Muscle layer of duodenum (tissue), 2 donors: Measurements from ENCODE around the gene PIGM.

Experiments used
- H3K27ac ChIP-seq: one replicate; pipeline ENCODE4 v1.7.0; 2013; ENCODE audit warnings: mild to moderate bottlenecking, low read length
- H3K27me3 ChIP-seq: one replicate; pipeline ENCODE4 v1.7.0; 2013; ENCODE audit warnings: low read depth, mild to moderate bottlenecking, control low read depth, low read length
- H3K36me3 ChIP-seq, 2 donors: one replicate each; pipeline ENCODE4 v1.7.0; 2013; ENCODE audit warnings: low read length in 2 of 2, control low read depth in 1 of 2, mild to moderate bottlenecking in 1 of 2; ENCODE audit not compliant: insufficient read depth in 2 of 2, control insufficient read depth in 1 of 2
- H3K4me1 ChIP-seq, 2 donors: one replicate each; pipeline ENCODE4 v1.7.0; 2013; ENCODE audit warnings: low read length in 2 of 2, mild to moderate bottlenecking in 2 of 2, control low read depth in 1 of 2, moderate library complexity in 1 of 2; ENCODE audit not compliant: insufficient read depth in 2 of 2, control insufficient read depth in 1 of 2
- H3K4me3 ChIP-seq, 2 donors: one replicate each; pipeline ENCODE4 v1.7.0; 2013; ENCODE audit warnings: low read length in 2 of 2, low read depth in 1 of 2, mild to moderate bottlenecking in 1 of 2
- H3K9me3 ChIP-seq, 2 donors: one replicate each; pipeline ENCODE4 v1.7.0; 2013; ENCODE audit warnings: low read length in 2 of 2, control low read depth in 1 of 2, mild to moderate bottlenecking in 1 of 2; ENCODE audit not compliant: control insufficient read depth in 1 of 2
- donor health status: healthy.

PIGM gene

GRCh38 chr1:160018347-160018746, 13.4 kb downstream of the PIGM start:
- H3K27ac ChIP-seq = no peak overlapping the region
- H3K4me3 ChIP-seq = no peak overlapping the region
- H3K36me3 ChIP-seq = no peaks in the 10 kb centered on the region
- no peaks in the 10 kb centered on the region for H3K27me3 ChIP-seq
- H3K9me3 ChIP-seq = no peaks in the 10 kb centered on the region
- H3K4me1 ChIP-seq = peaks cover under 1 to 4% of the 10 kb centered on the region in 2 donors

DNA sequence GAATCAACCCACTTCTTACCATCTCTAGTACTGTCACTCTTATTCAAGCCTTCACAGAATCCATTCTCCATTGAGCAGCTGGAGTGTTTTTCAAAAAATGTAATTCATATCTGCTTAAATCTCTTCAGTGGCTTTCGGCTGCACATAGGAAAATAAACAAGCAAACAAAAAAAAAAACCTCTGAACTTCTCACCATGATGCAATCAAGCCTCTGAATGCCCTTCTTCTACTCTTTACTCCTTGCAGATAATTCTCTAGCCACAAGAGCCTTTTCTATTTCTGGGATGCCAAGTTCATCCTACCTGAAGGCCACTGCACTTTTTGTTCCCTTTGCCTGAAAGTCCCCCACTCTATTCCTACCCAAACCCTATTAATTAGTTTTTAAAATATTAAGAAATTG, 14.2 kb downstream of the PIGM start:
- Histone ChIP-seq H3K4me1 (peaks cover 0 to 4% of the 10 kb centered on the region in 2 donors), H3K27me3 (no peaks in the 10 kb centered on the region), H3K9me3 (no peaks in the 10 kb centered on the region), H3K27ac (no peak overlapping the region), H3K36me3 (no peaks in the 10 kb centered on the region), H3K4me3 (no peak overlapping the region)

DNA sequence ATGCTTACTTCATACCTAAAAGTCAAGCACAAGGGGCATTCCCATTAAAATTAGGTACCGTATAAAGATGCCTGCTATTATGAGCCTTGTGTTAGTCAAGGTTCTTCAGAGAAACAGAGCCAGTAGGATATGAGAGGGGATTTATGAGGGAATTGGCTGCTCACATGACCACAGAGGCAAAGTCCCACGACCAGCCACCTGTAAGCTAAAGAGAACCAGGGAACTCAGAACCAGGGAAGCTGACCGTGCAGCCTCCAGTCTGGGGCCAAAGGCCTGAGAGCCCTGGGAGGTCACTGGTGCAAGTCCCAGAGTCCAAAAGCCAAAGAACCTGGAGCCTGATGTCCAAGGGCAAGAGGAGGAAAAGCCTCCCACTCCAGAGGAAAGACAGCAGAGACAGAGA, 20.0 kb downstream of the PIGM start:
- peaks cover 3% of the 10 kb centered on the region for H3K27me3 ChIP-seq
- no peak overlapping the region for H3K27ac ChIP-seq
- no peaks in the 10 kb centered on the region for H3K4me1 ChIP-seq
- H3K36me3 ChIP-seq = no peaks in the 10 kb centered on the region
- H3K9me3 ChIP-seq = no peaks in the 10 kb centered on the region
- no peak overlapping the region for H3K4me3 ChIP-seq

- Histone ChIP-seq H3K27ac (no peak overlapping the region), H3K9me3 (no peaks in the 10 kb centered on the region), H3K4me3 (no peak overlapping the region), H3K4me1 (no peaks in the 10 kb centered on the region), H3K27me3 (peaks cover 3% of the 10 kb centered on the region), H3K36me3 (no peaks in the 10 kb centered on the region)
Observed at GRCh38 chr1:160009801-160010200, 22.0 kb downstream of the PIGM start.

DNA sequence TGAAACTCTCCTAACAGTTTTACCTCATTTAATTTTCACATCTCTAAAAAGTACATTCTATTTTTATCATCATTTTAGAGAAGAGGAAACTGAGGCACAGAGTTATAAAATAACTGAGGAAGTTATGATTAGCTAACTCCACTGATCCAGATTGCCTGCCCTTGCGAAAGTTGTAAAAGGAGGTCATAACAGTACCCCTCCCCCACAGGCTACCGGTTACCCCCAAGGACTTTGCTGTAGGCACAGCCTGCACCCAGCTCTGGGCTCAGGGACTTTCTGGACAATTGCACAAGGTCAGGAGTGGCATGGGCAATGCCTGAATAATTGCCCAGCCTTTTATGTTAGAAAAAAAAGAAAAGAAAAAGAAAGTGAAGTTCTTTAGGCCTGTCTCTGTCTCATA, 22.7 kb downstream of the PIGM start:
- no peaks in the 10 kb centered on the region for H3K4me1 ChIP-seq
- H3K4me3 ChIP-seq = no peak overlapping the region
- H3K9me3 ChIP-seq = no peaks in the 10 kb centered on the region
- H3K27me3 ChIP-seq = peaks cover 3% of the 10 kb centered on the region
- no peaks in the 10 kb centered on the region for H3K36me3 ChIP-seq
- no peak overlapping the region for H3K27ac ChIP-seq

DNA sequence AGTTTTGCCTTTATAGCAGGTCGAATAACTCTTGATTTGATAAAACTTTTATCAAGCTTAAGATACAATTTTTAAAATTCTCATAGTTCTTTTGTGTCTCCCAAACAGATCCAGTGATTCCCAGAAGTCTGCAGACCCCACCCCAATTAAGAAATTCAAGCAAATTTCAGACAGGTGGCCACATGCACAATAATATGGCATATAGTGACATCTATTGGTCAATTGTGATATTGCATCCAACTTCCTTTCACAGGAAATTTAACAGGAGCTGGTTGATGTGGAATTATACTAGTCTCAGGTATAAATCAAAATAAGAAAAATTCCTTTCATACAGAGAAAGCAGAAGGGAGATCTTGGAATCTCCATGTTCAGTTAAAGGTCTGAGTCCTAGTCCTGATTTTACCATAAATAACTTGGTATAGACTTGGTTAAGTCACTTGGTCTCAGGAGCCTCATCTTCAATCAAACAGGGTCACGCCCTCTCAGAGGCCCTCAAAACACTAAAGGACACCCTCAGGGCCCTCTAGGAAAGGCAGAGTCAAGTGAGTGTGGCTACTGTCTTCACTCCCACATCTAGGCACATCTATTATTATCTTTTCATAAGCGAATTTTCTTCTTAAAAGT, 24.1 kb downstream of the PIGM start:
- peaks cover 3% of the 10 kb centered on the region for H3K27me3 ChIP-seq
- no peak overlapping the region for H3K4me3 ChIP-seq
- no peaks in the 10 kb centered on the region for H3K9me3 ChIP-seq
- no peaks in the 10 kb centered on the region for H3K36me3 ChIP-seq
- no peaks in the 10 kb centered on the region for H3K4me1 ChIP-seq
- no peak overlapping the region for H3K27ac ChIP-seq

- Histone ChIP-seq H3K4me3 (no peak overlapping the region), H3K4me1 (no peaks in the 10 kb centered on the region), H3K36me3 (no peaks in the 10 kb centered on the region), H3K27ac (no peak overlapping the region), H3K9me3 (no peaks in the 10 kb centered on the region), H3K27me3 (no peaks in the 10 kb centered on the region)
Observed at GRCh38 chr1:160006312-160006940, 25.4 kb downstream of the PIGM start.

DNA sequence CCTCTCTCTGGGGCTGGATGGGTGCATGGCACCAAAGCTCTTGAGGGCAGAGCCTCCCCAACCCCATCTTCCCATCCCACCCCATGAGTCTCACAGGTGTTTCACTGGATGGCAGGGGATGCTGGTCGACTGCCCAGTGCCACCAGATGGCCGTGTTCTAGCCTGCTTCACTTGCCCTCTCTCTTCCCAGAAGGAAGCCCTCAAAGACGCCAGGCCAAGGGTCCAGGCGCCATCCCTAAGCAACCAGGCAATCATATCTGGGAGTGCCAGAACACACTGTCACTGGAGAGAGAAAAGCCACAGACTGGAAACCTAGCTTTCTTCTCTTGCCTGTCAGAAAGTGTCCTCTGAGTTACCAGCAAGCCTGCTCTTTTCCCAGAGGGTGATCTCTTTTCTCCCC, 26.7 kb downstream of the PIGM start:
- Histone ChIP-seq H3K4me1 (no peaks in the 10 kb centered on the region), H3K27me3 (no peaks in the 10 kb centered on the region), H3K4me3 (no peak overlapping the region), H3K36me3 (no peaks in the 10 kb centered on the region), H3K27ac (no peak overlapping the region), H3K9me3 (no peaks in the 10 kb centered on the region)

DNA sequence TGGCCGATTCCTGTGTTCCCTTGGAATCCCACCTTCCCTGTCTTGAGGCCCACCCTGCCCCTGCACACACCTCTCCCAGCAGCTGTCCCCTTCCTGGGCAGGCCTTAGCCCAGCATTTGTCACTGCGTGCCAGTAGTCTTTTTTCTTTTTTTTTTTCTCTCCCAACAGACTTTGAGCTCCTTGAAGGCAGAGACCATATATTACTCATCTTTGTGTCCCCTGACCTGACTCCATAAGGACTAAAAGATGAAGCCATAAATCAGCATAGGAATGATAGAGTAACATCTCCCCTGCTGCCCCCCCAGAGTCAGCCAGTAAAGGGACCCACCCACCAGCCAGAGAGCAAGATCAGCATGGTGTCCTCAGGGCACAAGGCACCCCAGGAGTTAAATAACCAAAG, 27.4 kb downstream of the PIGM start:
- Histone ChIP-seq H3K9me3 (no peaks in the 10 kb centered on the region), H3K27ac (no peak overlapping the region), H3K4me3 (no peak overlapping the region), H3K4me1 (no peaks in the 10 kb centered on the region), H3K36me3 (no peaks in the 10 kb centered on the region), H3K27me3 (no peaks in the 10 kb centered on the region)

DNA sequence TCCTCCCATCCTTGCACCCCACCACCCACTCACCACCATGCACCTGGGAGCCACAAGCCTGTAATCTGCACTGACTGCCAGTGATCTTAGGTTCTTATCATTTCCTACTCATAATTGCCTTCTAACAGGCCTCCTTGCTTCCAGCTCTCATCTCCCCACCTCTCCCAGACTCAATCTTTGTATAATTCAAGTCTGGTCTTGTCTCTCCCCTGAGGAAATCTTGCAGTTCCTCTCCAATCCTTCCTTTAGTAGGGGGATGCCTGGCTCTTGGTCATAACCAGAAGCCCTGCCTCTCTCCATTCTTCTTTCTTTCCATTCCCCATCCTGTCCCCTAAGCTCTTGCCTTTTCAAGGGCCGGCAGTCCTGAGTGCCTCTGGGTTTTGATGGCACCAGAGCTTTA, 27.8 kb downstream of the PIGM start:
- H3K4me1 ChIP-seq = no peaks in the 10 kb centered on the region
- H3K27me3 ChIP-seq = no peaks in the 10 kb centered on the region
- H3K27ac ChIP-seq = no peak overlapping the region
- H3K9me3 ChIP-seq = no peaks in the 10 kb centered on the region
- H3K4me3 ChIP-seq = no peak overlapping the region
- H3K36me3 ChIP-seq = no peaks in the 10 kb centered on the region

DNA sequence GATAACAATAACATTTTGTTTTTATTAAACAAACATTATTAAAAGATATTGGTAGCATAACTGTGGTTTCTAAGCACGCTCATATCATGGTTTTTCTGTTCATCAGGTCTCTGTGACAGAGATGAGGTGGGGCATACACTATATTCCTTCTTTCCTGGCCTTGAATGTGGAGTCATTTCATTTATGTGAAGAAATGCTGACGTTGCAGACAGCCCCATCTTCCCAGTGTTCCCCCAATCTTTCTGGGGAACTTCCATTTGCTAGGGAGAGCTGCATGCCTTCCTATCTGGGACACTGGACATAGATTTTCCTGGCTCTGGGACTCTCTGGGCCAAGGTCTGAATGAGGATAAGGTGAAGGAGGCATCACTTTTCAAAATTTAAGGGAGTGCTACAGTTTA, 30.4 kb downstream of the PIGM start:
- H3K36me3 ChIP-seq = no peaks in the 10 kb centered on the region
- no peaks in the 10 kb centered on the region for H3K4me1 ChIP-seq
- no peak overlapping the region for H3K4me3 ChIP-seq
- H3K27ac ChIP-seq = no peak overlapping the region
- H3K27me3 ChIP-seq = no peaks in the 10 kb centered on the region
- H3K9me3 ChIP-seq = no peaks in the 10 kb centered on the region

- Histone ChIP-seq H3K27ac (no peak overlapping the region), H3K9me3 (no peaks in the 10 kb centered on the region), H3K27me3 (no peaks in the 10 kb centered on the region), H3K4me3 (no peak overlapping the region), H3K4me1 (no peaks in the 10 kb centered on the region), H3K36me3 (no peaks in the 10 kb centered on the region)
Observed at GRCh38 chr1:159999204-159999603, 32.6 kb downstream of the PIGM start.
